ENCODE data around the gene COL5A1.

COL5A1 gene

GRCh38 chr9:134882204-134882785 lies 240.7 kb downstream of the COL5A1 start:
- H3K4me1 Mint-ChIP-seq: no peaks in the 10 kb centered on the region
- no peaks in the 10 kb centered on the region for H3K36me3 Mint-ChIP-seq (ENCODE audit: low read depth)
- TF ChIP-seq, protein P1, sequence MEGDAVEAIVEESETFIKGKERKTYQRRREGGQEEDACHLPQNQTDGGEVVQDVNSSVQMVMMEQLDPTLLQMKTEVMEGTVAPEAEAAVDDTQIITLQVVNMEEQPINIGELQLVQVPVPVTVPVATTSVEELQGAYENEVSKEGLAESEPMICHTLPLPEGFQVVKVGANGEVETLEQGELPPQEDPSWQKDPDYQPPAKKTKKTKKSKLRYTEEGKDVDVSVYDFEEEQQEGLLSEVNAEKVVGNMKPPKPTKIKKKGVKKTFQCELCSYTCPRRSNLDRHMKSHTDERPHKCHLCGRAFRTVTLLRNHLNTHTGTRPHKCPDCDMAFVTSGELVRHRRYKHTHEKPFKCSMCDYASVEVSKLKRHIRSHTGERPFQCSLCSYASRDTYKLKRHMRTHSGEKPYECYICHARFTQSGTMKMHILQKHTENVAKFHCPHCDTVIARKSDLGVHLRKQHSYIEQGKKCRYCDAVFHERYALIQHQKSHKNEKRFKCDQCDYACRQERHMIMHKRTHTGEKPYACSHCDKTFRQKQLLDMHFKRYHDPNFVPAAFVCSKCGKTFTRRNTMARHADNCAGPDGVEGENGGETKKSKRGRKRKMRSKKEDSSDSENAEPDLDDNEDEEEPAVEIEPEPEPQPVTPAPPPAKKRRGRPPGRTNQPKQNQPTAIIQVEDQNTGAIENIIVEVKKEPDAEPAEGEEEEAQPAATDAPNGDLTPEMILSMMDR (IDR thresholded peaks at IDR 0.05; ENCODE audit: unreplicated experiment in 3 of 3): no peak
- no peak overlapping the region for H3K4me3 Mint-ChIP-seq
- peaks cover 10% of the 10 kb centered on the region for H3K27me3 Mint-ChIP-seq (ENCODE audit: low read depth)
- H3K27ac Mint-ChIP-seq: no peak overlapping the region
- H3K9me3 Mint-ChIP-seq: no peaks in the 10 kb centered on the region

GRCh38 chr9:134883040-134883782 lies 241.6 kb downstream of the COL5A1 start:
- Mint-ChIP-seq H3K4me1 (no peaks in the 10 kb centered on the region), H3K36me3 (ENCODE audit: low read depth) (no peaks in the 10 kb centered on the region), H3K9me3 (no peaks in the 10 kb centered on the region), H3K4me3 (no peak overlapping the region), H3K27ac (no peak overlapping the region), H3K27me3 (ENCODE audit: low read depth) (peaks cover 16% of the 10 kb centered on the region)
- TF ChIP-seq, protein P1 (IDR thresholded peaks at IDR 0.05; ENCODE audit: unreplicated experiment in 3 of 3): no peak

DNA sequence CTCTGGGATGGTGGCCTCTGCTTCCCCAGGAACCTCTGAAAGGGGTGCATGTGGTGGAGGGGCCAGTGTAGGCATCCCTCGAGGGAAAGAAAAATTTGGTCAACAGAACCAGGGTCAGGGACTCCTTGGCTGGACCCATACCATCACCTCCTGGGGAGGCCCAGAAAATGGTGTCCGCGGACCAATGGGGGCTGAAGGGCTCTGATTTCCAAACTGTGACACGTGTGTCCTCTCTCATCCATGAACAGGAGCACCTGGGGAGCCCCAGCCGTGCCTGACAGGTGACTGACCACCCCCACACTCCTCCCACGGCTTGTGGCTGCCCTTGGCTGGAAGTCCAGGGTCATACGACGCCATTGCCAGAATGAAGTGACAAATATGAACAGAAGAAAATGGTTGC lies 242.9 kb downstream of the COL5A1 start:
- Mint-ChIP-seq H3K4me1 (no peaks in the 10 kb centered on the region), H3K36me3 (ENCODE audit: low read depth) (no peaks in the 10 kb centered on the region), H3K4me3 (no peak overlapping the region), H3K27me3 (ENCODE audit: low read depth) (peaks cover 16% of the 10 kb centered on the region), H3K9me3 (no peaks in the 10 kb centered on the region), H3K27ac (no peak overlapping the region)
- TF ChIP-seq, protein P1 (IDR thresholded peaks at IDR 0.05; ENCODE audit: unreplicated experiment in 3 of 3): no peak

- Mint-ChIP-seq H3K36me3 (ENCODE audit: low read depth) (no peaks in the 10 kb centered on the region), H3K27me3 (ENCODE audit: low read depth) (peaks cover 13% of the 10 kb centered on the region), H3K9me3 (no peaks in the 10 kb centered on the region), H3K4me1 (no peaks in the 10 kb centered on the region), H3K27ac (no peak overlapping the region), H3K4me3 (no peak overlapping the region)
- TF ChIP-seq, protein P1 (IDR thresholded peaks at IDR 0.05; ENCODE audit: unreplicated experiment in 3 of 3): no peak
Observed at GRCh38 chr9:134885001-134885678, 243.5 kb downstream of the COL5A1 start.

GRCh38 chr9:134885679-134886412 lies 244.2 kb downstream of the COL5A1 start:
- TF ChIP-seq, protein P1 (IDR thresholded peaks at IDR 0.05; ENCODE audit: unreplicated experiment in 3 of 3): no peak
- H3K27ac Mint-ChIP-seq: no peak overlapping the region
- H3K27me3 Mint-ChIP-seq (ENCODE audit: low read depth): peaks cover 13% of the 10 kb centered on the region
- H3K4me3 Mint-ChIP-seq: no peak overlapping the region
- H3K4me1 Mint-ChIP-seq: peaks cover under 1% of the 10 kb centered on the region
- no peaks in the 10 kb centered on the region for H3K36me3 Mint-ChIP-seq (ENCODE audit: low read depth)
- H3K9me3 Mint-ChIP-seq: no peaks in the 10 kb centered on the region

Measured in nephron (organoid).